ENCODE measurements around the gene TRPM2.

GRCh38 chr21:44462834-44463200 lies 109.4 kb downstream of the TRPM2 start:
- TF ChIP-seq CTCF (IDR thresholded peaks at IDR 0.05) (no peak), POLR2AphosphoS5 (IDR thresholded peaks at IDR 0.05; ENCODE audit: low read depth, low read length) (no peak), SIN3A (IDR thresholded peaks at IDR 0.05; ENCODE audit: borderline replicate concordance, insufficient read depth, low read depth, low read length) (no peak), TCF7L2 (IDR thresholded peaks at IDR 0.05; ENCODE audit: low read depth, low read length) (no peak)
